ENCODE data around the gene RNF150.

The RNF150 gene

DNA sequence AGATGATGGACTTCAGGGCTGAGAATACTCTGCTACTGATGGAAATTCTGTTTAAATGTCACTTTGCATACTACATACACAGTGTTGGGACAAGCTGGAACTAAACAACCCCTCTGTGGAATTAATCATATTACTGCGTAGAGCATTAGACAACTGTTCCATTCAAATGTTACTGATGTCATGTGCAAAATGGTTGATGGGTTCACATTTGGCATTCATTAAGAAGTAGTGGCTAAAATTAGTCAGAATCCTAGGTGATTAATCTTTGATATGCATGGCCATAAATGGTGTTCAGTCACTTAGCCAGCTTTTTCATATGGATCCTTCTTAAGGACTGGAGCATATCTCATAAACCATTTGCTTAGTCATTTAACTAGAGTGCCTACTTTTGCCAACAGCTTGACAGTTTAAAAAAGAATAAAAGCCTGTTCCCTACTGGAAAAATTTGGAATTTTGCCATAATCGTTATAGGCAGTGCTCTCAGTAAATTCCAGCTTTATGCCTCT, 105.2 kb downstream of the RNF150 start:
- H3K27me3 ChIP-seq (ENCODE audit: control insufficient read depth, insufficient read depth, low read length), result no peaks in the 10 kb centered on the region
- H3K9ac ChIP-seq (ENCODE audit: low read length), result no peak overlapping the region
- no peak overlapping the region for H3K4me3 ChIP-seq (ENCODE audit: low read length)
- H3K27ac ChIP-seq (ENCODE audit: low read depth, low read length), result peak overlapping the region; percentile 21
- no peaks in the 10 kb centered on the region for H3K36me3 ChIP-seq (ENCODE audit: control insufficient read depth, insufficient read depth, low read length)
- peaks cover 14% of the 10 kb centered on the region for H3K4me1 ChIP-seq (ENCODE audit: control insufficient read depth, insufficient read depth, low read length)

DNA sequence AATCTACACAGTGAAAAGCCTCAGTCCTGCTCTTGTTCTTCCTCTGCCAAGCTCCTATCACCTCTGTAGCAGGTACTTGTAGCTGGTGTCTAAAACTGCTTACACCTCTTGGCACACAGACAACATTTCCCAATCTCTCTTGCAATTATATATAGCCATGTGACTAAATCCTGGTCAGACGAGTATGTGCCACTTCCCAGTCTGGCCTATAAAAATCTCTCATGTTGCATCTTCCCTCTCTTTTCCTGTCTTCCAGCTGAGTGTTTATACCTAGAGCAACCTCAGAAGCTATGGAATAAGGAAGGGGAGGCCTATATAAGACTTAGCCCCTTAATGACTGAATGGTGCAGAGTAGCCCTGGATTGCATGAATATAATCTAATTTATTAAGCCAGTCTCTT, 105.8 kb downstream of the RNF150 start:
- Histone ChIP-seq H3K36me3 (ENCODE audit: control insufficient read depth, insufficient read depth, low read length) (no peaks in the 10 kb centered on the region), H3K27ac (ENCODE audit: low read depth, low read length) (peak overlapping the region; percentile 60), H3K4me3 (ENCODE audit: low read length) (no peak overlapping the region), H3K9ac (ENCODE audit: low read length) (no peak overlapping the region), H3K27me3 (ENCODE audit: control insufficient read depth, insufficient read depth, low read length) (no peaks in the 10 kb centered on the region), H3K4me1 (ENCODE audit: control insufficient read depth, insufficient read depth, low read length) (peaks cover 15% of the 10 kb centered on the region)

DNA sequence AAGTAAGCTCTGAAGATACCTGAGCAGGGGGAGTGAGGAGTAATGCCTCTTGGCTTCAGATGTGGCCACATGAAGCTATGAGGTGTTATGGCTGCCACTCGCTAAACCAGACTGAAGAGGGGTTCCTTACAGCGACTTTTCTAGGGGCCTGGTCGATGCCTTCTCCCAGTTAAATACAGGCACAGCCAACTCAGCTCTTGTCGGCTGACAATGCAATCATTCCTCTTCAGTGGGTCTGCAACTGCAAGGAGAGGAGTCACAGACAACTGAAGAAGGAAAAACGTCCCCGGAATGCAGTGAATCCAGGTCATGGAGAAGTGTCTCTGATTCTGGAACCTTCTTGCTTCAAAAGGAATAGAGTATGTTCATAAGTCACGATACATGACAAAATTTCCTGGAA, 106.4 kb downstream of the RNF150 start:
- Histone ChIP-seq H3K27me3 (ENCODE audit: control insufficient read depth, insufficient read depth, low read length) (no peaks in the 10 kb centered on the region), H3K4me3 (ENCODE audit: low read length) (no peak overlapping the region), H3K36me3 (ENCODE audit: control insufficient read depth, insufficient read depth, low read length) (no peaks in the 10 kb centered on the region), H3K9ac (ENCODE audit: low read length) (no peak overlapping the region), H3K4me1 (ENCODE audit: control insufficient read depth, insufficient read depth, low read length) (peaks cover 20% of the 10 kb centered on the region), H3K27ac (ENCODE audit: low read depth, low read length) (peak overlapping the region; percentile 53)

DNA sequence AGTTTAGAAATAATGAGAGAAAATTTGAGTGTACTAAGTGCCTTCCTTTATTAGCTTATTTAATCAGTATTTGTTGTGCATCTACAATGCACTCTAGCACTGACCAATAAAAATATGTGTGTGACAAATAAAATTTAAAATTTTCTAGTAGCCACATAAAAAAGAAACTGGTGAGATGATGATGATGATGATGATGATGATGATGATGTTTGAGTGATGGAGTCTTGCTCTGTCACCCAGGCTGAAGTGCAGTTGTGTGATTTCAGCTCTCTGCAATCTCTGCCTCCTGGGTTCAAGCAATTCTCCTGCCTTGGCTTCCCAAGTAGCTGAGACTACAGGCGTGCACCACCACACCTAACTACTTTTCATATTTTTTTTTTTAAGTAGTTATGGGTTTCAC, 110.2 kb downstream of the RNF150 start:
- Histone ChIP-seq H3K27ac (ENCODE audit: low read depth, low read length) (no peak overlapping the region), H3K4me3 (ENCODE audit: low read length) (no peak overlapping the region), H3K36me3 (ENCODE audit: control insufficient read depth, insufficient read depth, low read length) (no peaks in the 10 kb centered on the region), H3K4me1 (ENCODE audit: control insufficient read depth, insufficient read depth, low read length) (peaks cover 42% of the 10 kb centered on the region), H3K27me3 (ENCODE audit: control insufficient read depth, insufficient read depth, low read length) (no peaks in the 10 kb centered on the region), H3K9ac (ENCODE audit: low read length) (no peak overlapping the region)

DNA sequence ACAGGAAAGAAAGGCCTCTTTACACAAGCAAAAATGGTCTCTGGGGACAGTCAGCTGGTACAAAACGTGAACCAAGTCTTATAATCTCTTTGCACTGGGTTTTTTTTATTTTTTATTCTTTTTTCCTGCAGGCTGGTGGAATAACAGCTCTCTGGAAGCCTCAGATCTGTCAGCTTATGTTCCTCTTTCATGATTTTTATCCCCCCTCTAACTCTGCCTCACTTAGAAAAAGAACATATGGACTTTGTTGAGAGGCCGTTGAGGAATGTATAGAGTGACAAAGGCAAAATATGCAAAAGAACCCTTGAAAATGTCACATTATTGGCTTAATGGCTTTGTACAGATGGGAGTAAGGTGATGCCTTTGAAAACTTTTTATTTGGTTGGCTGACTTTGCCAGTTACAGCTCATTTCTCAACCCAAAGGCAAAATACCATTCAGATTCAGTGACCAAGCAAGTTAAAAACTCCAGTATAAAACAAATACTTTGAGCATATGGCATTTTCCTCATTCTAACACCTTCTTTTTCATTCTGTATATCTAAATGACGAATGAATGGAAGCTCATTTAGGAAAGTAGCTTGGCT, 111.1 kb downstream of the RNF150 start:
- Histone ChIP-seq H3K27me3 (ENCODE audit: control insufficient read depth, insufficient read depth, low read length) (no peaks in the 10 kb centered on the region), H3K9ac (ENCODE audit: low read length) (no peak overlapping the region), H3K4me1 (ENCODE audit: control insufficient read depth, insufficient read depth, low read length) (peaks cover 47% of the 10 kb centered on the region), H3K36me3 (ENCODE audit: control insufficient read depth, insufficient read depth, low read length) (no peaks in the 10 kb centered on the region), H3K4me3 (ENCODE audit: low read length) (no peak overlapping the region), H3K27ac (ENCODE audit: low read depth, low read length) (peak overlapping the region; percentile 52)

DNA sequence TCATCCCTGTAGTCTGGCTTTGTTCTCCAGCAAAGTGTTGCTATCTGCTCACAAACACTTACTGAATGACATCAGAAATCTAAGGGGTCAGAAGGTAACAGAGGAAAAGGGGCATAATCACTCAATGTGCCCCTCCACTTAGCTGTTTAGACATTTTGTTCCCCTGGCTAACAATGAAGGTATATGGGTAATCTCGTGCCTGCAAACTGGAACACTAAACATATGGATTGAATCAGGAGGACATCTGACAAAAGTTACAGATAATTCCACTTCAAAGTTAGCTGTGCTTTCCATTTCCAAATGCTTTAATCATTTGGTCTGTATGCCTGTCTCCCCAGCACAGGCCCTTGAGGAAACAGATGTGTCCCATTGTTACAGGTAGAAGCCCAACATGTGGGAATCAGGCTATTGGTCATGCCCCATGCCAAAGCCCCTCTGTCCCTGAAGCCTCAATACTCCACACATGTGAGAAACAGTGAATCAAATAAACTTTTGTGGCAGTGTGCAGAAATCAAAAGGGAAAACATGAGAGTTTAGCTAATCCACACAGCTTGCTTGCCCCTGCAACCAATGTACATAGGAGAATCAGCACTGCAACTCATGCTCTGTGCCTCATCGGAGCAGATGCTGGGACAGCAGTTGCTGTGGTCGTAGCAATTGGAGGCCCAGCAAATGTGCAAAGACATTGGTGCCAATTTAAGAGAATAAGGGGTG, 111.7 kb downstream of the RNF150 start:
- no peaks in the 10 kb centered on the region for H3K27me3 ChIP-seq (ENCODE audit: control insufficient read depth, insufficient read depth, low read length)
- no peak overlapping the region for H3K9ac ChIP-seq (ENCODE audit: low read length)
- H3K4me3 ChIP-seq (ENCODE audit: low read length), result no peak overlapping the region
- no peaks in the 10 kb centered on the region for H3K36me3 ChIP-seq (ENCODE audit: control insufficient read depth, insufficient read depth, low read length)
- H3K27ac ChIP-seq (ENCODE audit: low read depth, low read length), result peak overlapping the region; percentile 52
- peaks cover 46% of the 10 kb centered on the region for H3K4me1 ChIP-seq (ENCODE audit: control insufficient read depth, insufficient read depth, low read length)

DNA sequence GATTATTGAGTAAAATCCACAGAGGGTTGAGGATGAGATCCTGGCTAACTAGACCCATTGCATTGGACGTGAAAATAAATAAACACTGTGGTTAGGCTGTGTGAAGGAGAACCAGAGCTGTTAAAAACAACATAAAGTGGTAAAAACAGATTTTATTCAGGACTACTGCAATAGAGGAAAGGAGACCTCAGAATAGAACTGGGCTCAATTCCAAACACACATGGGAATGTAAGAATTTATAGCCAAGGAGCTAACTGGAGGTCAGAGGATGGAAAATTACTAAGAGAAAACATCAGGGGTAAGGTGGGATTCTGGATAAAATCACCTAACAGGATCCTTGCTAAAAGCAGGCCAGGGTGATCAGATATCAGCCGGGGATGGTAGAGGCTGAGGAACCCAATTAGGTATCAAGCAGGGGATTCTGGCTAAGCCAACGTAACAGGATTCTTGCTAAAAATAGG, 112.4 kb downstream of the RNF150 start:
- peak overlapping the region; percentile 52 for H3K27ac ChIP-seq (ENCODE audit: low read depth, low read length)
- H3K27me3 ChIP-seq (ENCODE audit: control insufficient read depth, insufficient read depth, low read length), result no peaks in the 10 kb centered on the region
- H3K9ac ChIP-seq (ENCODE audit: low read length), result no peak overlapping the region
- no peaks in the 10 kb centered on the region for H3K36me3 ChIP-seq (ENCODE audit: control insufficient read depth, insufficient read depth, low read length)
- peaks cover 42% of the 10 kb centered on the region for H3K4me1 ChIP-seq (ENCODE audit: control insufficient read depth, insufficient read depth, low read length)
- H3K4me3 ChIP-seq (ENCODE audit: low read length), result no peak overlapping the region

DNA sequence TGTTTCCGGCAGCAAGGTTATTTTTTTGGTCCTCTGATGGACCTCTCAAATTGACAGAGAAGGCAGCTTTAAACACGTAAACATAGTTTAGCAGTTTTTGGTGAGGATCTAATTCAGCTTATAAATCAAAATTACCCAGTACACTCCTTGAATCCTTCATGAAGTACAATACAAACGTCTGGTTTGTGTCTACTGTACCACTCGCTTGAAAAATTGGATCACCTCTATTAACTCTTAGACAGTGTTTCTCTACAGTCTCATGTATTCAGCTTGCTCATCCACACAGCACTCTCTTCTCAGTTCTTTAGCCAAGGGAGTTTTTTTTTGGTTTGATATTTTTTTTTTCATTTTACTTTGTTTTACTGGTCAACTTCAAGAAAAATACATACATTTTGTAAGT, 113.5 kb downstream of the RNF150 start:
- H3K9ac ChIP-seq (ENCODE audit: low read length), result no peak overlapping the region
- H3K36me3 ChIP-seq (ENCODE audit: control insufficient read depth, insufficient read depth, low read length), result no peaks in the 10 kb centered on the region
- no peak overlapping the region for H3K4me3 ChIP-seq (ENCODE audit: low read length)
- H3K27ac ChIP-seq (ENCODE audit: low read depth, low read length), result peak overlapping the region; percentile 52
- no peaks in the 10 kb centered on the region for H3K27me3 ChIP-seq (ENCODE audit: control insufficient read depth, insufficient read depth, low read length)
- peaks cover 41% of the 10 kb centered on the region for H3K4me1 ChIP-seq (ENCODE audit: control insufficient read depth, insufficient read depth, low read length)

DNA sequence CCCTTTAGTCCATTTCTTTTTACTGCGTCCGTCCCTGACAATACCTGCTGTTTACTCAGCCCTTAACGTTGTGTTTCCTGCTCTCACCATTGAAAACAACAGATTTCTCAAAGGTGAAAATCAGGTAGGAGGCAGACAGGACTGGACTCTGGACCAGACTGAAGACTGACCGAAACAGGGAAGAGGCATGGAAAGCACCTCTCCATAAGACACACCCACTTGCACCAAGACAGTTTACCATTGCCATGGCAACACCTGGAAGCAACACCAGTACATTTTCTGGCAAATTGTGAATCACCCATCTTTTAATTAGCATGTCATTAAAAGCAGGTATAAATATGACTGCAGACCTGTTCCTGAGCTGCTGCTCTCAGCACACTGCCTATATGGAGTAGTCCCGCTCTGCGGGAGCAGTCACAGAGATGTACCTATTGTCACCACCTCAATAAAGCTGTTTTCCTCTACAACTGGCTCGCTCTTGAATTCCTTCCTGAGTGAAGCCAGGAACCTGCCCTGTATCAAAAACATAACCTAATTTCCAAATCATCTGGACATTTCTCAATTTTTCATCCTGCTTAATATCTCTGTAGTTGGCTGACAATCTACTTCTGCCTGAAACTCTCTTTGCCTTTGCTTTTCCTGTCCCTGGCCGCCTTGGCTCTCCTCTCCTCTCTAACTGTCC, 117.0 kb downstream of the RNF150 start:
- peak overlapping the region; percentile 67 for H3K27ac ChIP-seq (ENCODE audit: low read depth, low read length)
- no peak overlapping the region for H3K9ac ChIP-seq (ENCODE audit: low read length)
- no peaks in the 10 kb centered on the region for H3K36me3 ChIP-seq (ENCODE audit: control insufficient read depth, insufficient read depth, low read length)
- no peaks in the 10 kb centered on the region for H3K27me3 ChIP-seq (ENCODE audit: control insufficient read depth, insufficient read depth, low read length)
- no peak overlapping the region for H3K4me3 ChIP-seq (ENCODE audit: low read length)
- peaks cover 40% of the 10 kb centered on the region for H3K4me1 ChIP-seq (ENCODE audit: control insufficient read depth, insufficient read depth, low read length)

DNA sequence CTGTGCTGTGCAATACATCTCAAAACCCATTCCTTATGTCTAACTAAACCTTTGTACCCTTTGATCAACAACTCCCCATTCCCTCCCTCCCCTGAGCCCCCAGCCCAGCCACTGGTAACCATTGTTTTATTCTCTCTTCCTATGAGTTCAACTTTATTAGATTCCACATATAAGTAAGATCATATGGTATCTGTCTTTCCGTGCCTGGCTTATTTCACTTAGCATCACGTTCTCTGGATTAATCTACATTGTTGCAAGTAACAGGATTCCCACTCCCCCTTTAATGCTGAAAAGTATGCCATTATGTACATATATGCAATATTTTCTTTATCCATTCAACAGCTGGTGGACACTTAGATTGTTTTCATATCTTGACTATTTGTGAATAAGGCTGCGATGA, 119.4 kb downstream of the RNF150 start:
- no peak overlapping the region for H3K4me3 ChIP-seq (ENCODE audit: low read length)
- no peak overlapping the region for H3K9ac ChIP-seq (ENCODE audit: low read length)
- H3K27ac ChIP-seq (ENCODE audit: low read depth, low read length), result peak overlapping the region; percentile 14
- no peaks in the 10 kb centered on the region for H3K27me3 ChIP-seq (ENCODE audit: control insufficient read depth, insufficient read depth, low read length)
- H3K4me1 ChIP-seq (ENCODE audit: control insufficient read depth, insufficient read depth, low read length), result peaks cover 32% of the 10 kb centered on the region
- H3K36me3 ChIP-seq (ENCODE audit: control insufficient read depth, insufficient read depth, low read length), result no peaks in the 10 kb centered on the region

DNA sequence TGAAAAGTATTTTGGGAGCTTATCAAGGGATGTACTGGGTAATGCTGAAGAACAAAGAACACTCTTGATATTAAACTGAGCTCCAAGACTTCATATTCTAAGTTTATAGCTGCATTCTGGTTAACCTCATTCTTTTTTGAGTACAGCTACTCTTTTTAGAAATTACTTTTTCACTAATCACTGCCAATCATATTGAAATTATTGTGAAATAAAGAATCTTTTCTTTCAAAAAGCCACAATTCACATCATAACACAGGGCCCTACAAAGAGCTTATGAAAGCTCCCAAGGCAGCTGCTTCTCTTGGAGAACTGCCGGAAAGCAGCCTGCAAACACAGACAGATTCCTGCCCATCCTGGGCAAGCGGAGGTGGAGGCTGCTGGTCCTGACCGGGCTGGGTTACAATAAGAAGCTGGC, 121.4 kb downstream of the RNF150 start:
- H3K27ac ChIP-seq (ENCODE audit: low read depth, low read length), result peak overlapping the region; percentile 72
- H3K27me3 ChIP-seq (ENCODE audit: control insufficient read depth, insufficient read depth, low read length), result no peaks in the 10 kb centered on the region
- H3K36me3 ChIP-seq (ENCODE audit: control insufficient read depth, insufficient read depth, low read length), result no peaks in the 10 kb centered on the region
- H3K4me1 ChIP-seq (ENCODE audit: control insufficient read depth, insufficient read depth, low read length), result peaks cover 17% of the 10 kb centered on the region
- H3K4me3 ChIP-seq (ENCODE audit: low read length), result no peak overlapping the region
- no peak overlapping the region for H3K9ac ChIP-seq (ENCODE audit: low read length)

DNA sequence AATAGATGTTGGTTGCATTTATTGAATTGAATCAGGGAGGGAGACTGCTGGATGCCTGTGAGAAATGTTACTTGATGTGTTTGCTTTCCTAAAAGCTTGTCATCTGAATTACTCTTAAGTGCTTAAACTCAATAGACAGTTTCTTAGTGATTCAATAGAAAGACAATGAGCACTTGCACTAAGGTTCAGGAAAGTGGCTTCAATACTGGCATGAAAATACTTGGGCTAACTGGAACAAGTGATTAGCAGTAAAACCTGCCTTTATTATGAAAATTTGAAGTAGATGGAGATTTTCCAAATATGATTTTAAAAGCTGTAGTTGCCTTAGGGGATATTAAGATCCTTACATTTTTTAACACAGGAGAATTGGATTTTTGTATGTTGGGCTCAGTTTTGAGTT, 123.3 kb downstream of the RNF150 start:
- Histone ChIP-seq H3K4me1 (ENCODE audit: control insufficient read depth, insufficient read depth, low read length) (peaks cover 14% of the 10 kb centered on the region), H3K9ac (ENCODE audit: low read length) (no peak overlapping the region), H3K36me3 (ENCODE audit: control insufficient read depth, insufficient read depth, low read length) (no peaks in the 10 kb centered on the region), H3K27ac (ENCODE audit: low read depth, low read length) (no peak overlapping the region), H3K27me3 (ENCODE audit: control insufficient read depth, insufficient read depth, low read length) (no peaks in the 10 kb centered on the region), H3K4me3 (ENCODE audit: low read length) (no peak overlapping the region)

Measured in rectal smooth muscle tissue (tissue), 1 donor.